DND-41 (cell line): ENCODE measurements around the gene CLK3.

Experiments used
- CTCF ChIP-seq: IDR thresholded peaks from 2 replicates; pipeline ENCODE4 v1.5.1; 2012; ENCODE audit warnings: borderline replicate concordance, low read length, moderate library complexity, mild to moderate bottlenecking; ENCODE audit not compliant: poor library complexity, severe bottlenecking; ENCODE audit errors: extremely low read depth
- EZH2 ChIP-seq: IDR thresholded peaks from 3 replicates; pipeline ENCODE4 v1.6.1; 2012; ENCODE audit warnings: borderline replicate concordance, low read depth, mild to moderate bottlenecking, moderate library complexity, low read length, inconsistent platforms; ENCODE audit not compliant: severe bottlenecking

DNA sequence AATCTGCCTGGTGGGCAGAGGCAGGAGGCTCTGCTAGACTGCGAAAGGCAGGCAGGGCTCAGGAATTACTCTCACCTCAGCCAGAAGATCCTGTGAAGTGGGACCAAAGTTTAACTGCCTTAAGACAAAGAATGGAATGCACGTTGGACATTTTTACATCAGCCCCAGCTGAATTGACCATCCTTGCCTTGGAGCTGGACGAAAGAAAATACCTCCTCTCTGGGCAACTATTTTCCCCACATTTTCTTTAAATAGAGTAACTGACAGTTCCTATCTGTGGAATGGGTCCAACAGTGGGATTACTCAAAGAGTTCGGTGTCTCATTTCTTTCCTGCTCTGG lies 45.9 kb upstream of the CLK3 start:
- TF ChIP-seq CTCF (no peak), EZH2 (no peak)
